Kidney (tissue), 14 donors: ENCODE data around the gene ITGA7. TPM values are rescaled to one million over a fixed set of nuclear protein-coding genes. Genes with fewer than 3 reads are reported as not detected.

Source experiments
- DNase-seq, 5 donors: peaks; one replicate each; pipeline ENCODE4 v3.0.0-alpha.2; 2013 to 2020
- FAIRE-seq: peaks from 2 replicates; lab custom pipeline; 2012; peaks lifted over from hg19 to GRCh38; lab: Jason Lieb, UNC
- H3K27ac ChIP-seq, 2 donors: one replicate each; pipeline ENCODE4 v1.7.0; 2013; ENCODE audit warnings: low read depth in 2 of 2, low read length in 2 of 2, inconsistent platforms in 1 of 2
- H3K27me3 ChIP-seq: one replicate; pipeline ENCODE4 v1.7.1; 2013; ENCODE audit warnings: low read length, inconsistent platforms; ENCODE audit not compliant: control insufficient read depth, insufficient read depth
- H3K36me3 ChIP-seq, 3 donors: one replicate each; pipeline versions ENCODE4 v1.7.0 to v1.7.1; 2013; ENCODE audit warnings: low read length in 3 of 3, control low read depth in 1 of 3, inconsistent platforms in 1 of 3; ENCODE audit not compliant: insufficient read depth in 3 of 3, control insufficient read depth in 2 of 3
- H3K4me1 ChIP-seq, 3 donors: one replicate each; pipeline versions ENCODE4 v1.7.0 to v1.7.1; 2013; ENCODE audit warnings: low read length in 3 of 3, inconsistent platforms in 1 of 3, low read depth in 1 of 3; ENCODE audit not compliant: control insufficient read depth in 2 of 3, insufficient read depth in 2 of 3
- H3K4me3 ChIP-seq, 3 donors: one replicate each; pipeline versions ENCODE4 v1.7.0 to v1.8.1; 2013; ENCODE audit warnings: low read length in 3 of 3, control low read depth in 1 of 3, inconsistent platforms in 1 of 3
- H3K9ac ChIP-seq, 3 donors: one replicate each; pipeline versions ENCODE4 v1.7.0 to v1.7.1; 2013; ENCODE audit warnings: low read length in 3 of 3, control low read depth in 1 of 3, inconsistent platforms in 1 of 3
- H3K9me3 ChIP-seq, 3 donors: one replicate each; pipeline versions ENCODE4 v1.7.0 to v1.7.1; 2013; ENCODE audit warnings: low read length in 3 of 3, control low read depth in 1 of 3, inconsistent platforms in 1 of 3; ENCODE audit not compliant: control insufficient read depth in 2 of 3, insufficient read depth in 1 of 3
- intact Hi-C: fragments of 100-400 bp; cut with DNase I; formaldehyde crosslinking; loops from one replicate; pipeline ENCODE4 v1.11.1; 2022
- polyA plus RNA-seq: library from polyadenylated mRNA; stranded (reverse); fragments of 350-450 nt; fragmentation: Illumina TruSeq; extraction: RNeasy Lipid Tissue Mini Kit (QIAGEN cat#74804); gene quantifications from one replicate; pipeline ENCODE4 v1.2.3, GENCODE V29; 2014; ENCODE audit warnings: low read depth, low replicate concordance; ENCODE audit not compliant: insufficient read depth
- total RNA-seq: library from RNA; stranded (reverse); fragmentation: NEBNext Ultra II Directional; extraction: Animal tissue kit (Norgen Biotek cat#: 25700); gene quantifications from one replicate; pipeline ENCODE4 v1.2.1, GENCODE V29; 2021
- TF ChIP-seq, protein P1 (sequence below): IDR thresholded peaks from 3 replicates; pipeline ENCODE4 v1.5.1; 2012; ENCODE audit warnings: mild to moderate bottlenecking, moderate library complexity, borderline replicate concordance; ENCODE audit not compliant: insufficient read depth; ENCODE audit errors: extremely low read depth
- donor health status: control.
- donor health status: control.
- donor health status: control.
- donor health status: control.
- donor health status: control.
- donor health status: DM: yes; HTN: yes; CAD: no.
- donor health status: Normal renal cell carcinoma (clear cell type).

The ITGA7 gene
- total and polyA plus RNA-seq, 2 donors from 2014 or later: 26.2 to 66.3 TPM

DNA sequence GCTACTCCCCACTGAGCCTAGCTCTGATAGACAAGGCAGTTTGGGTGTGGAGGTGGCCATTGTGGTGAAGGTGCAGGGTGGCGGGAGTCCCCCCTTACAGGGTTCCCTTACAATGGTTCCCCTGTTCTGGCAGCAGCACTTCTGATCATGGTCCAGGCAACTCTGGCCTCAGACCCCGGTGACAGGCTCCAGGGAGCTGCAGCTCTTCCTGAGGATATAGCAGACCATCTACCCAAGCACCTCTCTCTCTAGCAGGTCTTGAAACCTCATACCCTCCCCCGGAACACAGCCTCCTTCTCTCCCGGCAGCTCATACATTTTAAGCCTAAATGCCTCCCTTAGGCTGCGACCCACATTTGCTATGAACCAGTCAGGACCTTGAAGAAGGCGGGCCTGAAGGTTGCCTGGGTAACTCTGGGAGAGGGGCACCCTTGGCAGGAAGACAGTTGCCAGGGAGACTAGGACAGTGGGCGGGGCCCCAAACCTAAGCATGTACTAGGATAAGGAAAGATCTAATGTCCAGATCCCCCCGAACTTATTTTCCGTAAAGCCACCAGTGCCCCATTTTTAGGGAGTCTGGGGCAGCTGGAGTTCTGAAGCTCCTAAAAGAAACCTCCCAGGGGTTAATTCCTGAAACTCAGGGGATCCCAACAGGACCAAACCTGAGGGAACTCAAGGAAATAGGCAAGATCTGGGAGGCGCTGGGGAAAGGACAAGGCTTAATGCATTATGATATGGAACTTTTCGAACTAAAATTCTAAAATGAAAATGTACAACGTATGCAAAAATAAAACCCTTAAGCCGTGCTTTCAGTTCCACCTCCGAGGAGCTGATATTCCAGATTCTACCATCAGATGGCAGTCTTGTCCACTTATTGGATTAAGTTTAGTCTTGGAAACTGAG lies 30.7 kb upstream of the ITGA7 start:
- DNase-seq (peak; percentile 93 to 97 (median 95)), FAIRE-seq (peak; percentile 94)
- H3K4me1 ChIP-seq: peaks cover 2 to 10% (median 9%) of the 10 kb centered on the region in 3 donors
- intact Hi-C loops: no loop called here
- TF ChIP-seq, protein P1, sequence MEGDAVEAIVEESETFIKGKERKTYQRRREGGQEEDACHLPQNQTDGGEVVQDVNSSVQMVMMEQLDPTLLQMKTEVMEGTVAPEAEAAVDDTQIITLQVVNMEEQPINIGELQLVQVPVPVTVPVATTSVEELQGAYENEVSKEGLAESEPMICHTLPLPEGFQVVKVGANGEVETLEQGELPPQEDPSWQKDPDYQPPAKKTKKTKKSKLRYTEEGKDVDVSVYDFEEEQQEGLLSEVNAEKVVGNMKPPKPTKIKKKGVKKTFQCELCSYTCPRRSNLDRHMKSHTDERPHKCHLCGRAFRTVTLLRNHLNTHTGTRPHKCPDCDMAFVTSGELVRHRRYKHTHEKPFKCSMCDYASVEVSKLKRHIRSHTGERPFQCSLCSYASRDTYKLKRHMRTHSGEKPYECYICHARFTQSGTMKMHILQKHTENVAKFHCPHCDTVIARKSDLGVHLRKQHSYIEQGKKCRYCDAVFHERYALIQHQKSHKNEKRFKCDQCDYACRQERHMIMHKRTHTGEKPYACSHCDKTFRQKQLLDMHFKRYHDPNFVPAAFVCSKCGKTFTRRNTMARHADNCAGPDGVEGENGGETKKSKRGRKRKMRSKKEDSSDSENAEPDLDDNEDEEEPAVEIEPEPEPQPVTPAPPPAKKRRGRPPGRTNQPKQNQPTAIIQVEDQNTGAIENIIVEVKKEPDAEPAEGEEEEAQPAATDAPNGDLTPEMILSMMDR: peak; percentile 93
- H3K27ac ChIP-seq: peak overlapping the region; percentile 47 to 56
- no peaks in the 10 kb centered on the region for H3K36me3 ChIP-seq
- peak overlapping the region; percentile 85 to 91 (median 86) for H3K4me3 ChIP-seq
- no peaks in the 10 kb centered on the region for H3K27me3 ChIP-seq
- H3K9me3 ChIP-seq: no peaks in the 10 kb centered on the region
- peak overlapping the region; percentile 70 to 83 (median 81) for H3K9ac ChIP-seq

DNA sequence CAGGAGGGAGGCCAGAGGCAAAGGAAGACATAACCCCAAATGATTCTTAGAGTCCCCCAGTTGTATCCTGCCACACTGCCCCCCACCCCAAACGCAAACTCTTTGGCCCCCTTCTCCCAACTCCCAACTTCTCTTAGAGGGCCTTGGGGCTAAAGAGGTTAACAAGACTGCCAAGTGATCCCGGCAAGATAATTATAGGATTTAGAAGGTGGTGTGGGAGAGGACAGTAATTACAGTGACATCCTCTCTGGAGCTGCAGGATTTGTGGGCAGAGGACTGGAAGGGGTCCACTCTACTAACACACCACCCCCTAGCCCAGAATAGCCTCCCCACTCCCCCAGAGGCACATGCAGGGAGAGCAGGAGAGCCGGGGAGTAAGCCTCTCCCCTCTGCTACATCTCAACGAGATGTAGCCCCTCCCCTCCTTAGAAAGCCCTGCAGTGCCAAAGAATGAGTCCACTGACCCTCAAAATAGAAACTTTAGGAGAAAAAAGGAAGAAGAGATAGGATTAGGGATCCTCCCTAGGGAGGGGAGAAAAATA lies 29.9 kb upstream of the ITGA7 start:
- no peak for FAIRE-seq
- H3K4me3 ChIP-seq: peak overlapping the region in 2 of 3 donors; percentile 85 to 86
- no peaks in the 10 kb centered on the region for H3K9me3 ChIP-seq
- H3K9ac ChIP-seq: peak overlapping the region in 1 of 3 donors; percentile 70
- TF ChIP-seq, protein P1: no peak
- peak overlapping the region; percentile 47 to 56 for H3K27ac ChIP-seq
- peaks cover 2 to 9% (median 9%) of the 10 kb centered on the region in 3 donors for H3K4me1 ChIP-seq
- no peaks in the 10 kb centered on the region for H3K27me3 ChIP-seq
- H3K36me3 ChIP-seq: no peaks in the 10 kb centered on the region
- intact Hi-C loops: no loop called here
- DNase-seq: peak in 2 of 5 donors; percentile 67

DNA sequence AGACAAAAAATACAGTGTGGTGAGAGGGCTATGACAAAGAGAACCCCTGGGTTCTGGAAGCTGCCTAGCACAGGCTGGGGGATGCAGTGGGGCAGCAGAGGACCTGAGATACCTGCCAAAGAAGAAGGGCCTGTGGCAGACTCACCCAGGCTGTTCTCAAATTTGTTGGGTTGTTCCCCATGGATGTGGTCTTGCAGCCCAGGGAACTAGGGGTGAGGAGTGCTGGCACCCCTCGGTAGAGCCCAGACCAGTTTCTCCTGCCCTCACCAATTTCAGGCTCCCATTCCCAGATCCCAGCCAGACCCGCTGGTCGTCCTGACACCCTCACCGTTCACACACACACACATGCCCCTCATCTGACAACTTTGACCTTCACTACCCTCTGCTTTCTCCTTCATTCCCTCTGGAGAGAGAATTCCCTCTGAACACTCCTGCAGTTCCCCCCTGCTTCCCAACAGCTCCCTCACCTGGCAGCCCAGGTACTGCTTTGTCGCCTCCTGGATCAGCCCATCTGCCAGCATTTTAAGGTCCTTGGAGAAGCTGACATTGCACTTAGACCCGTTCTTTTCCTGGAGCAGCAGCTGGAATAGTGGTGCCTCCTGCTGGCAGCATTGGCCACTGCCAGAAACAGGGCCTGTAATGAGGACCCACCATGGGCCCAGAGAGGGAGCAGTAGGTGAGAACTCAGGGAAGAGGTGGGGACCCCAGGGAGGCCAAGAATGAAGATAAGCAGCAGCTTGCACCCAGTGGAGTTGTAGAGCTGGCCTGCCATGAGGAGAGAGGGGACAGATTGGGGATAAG lies 29.3 kb upstream of the ITGA7 start:
- Histone ChIP-seq H3K9me3 (no peaks in the 10 kb centered on the region), H3K9ac (peak overlapping the region in 1 of 3 donors; percentile 15), H3K36me3 (no peaks in the 10 kb centered on the region), H3K27me3 (no peaks in the 10 kb centered on the region), H3K27ac (no peak overlapping the region), H3K4me3 (no peak overlapping the region), H3K4me1 (peaks cover under 1 to 9% (median 7%) of the 10 kb centered on the region in 3 donors)
- intact Hi-C loops: no loop called here
- DNase-seq (peak in 4 of 5 donors; percentile 84 to 87 (median 86)), FAIRE-seq (no peak)
- TF ChIP-seq, protein P1: peak; percentile 76
